Heart left ventricle (tissue), 16 donors: ENCODE results near the gene VRK1. TPM values are rescaled to one million over a fixed set of nuclear protein-coding genes. Genes with fewer than 3 reads are reported as not detected.

Experiments used
- ATAC-seq, 4 donors: fragments of 200-7000 bp; cut with Tn5 transposase; one replicate each; pipeline ENCODE4 v1.9.1; 2020 to 2022; ENCODE audit warnings: moderate library complexity in 4 of 4, mild to moderate bottlenecking in 3 of 4, moderate number of reproducible peaks in 1 of 4
- DNase-seq, 5 donors: peaks; one replicate each; pipeline ENCODE4 v3.0.0-alpha.2; 2020
- H3K27ac ChIP-seq, 12 donors: fragments of 200-600 bp; sonication (generic) in 4 of 12; one replicate each; pipeline versions ENCODE4 v1.5.0 to v1.8.0; 2016 to 2022; ENCODE audit warnings: mild to moderate bottlenecking in 2 of 12
- H3K27me3 ChIP-seq, 9 donors: fragments of 200-600 bp; sonication (generic) in 2 of 9; one replicate each; pipeline versions ENCODE4 v1.5.1 to v1.8.0; 2016 to 2022; ENCODE audit warnings: mild to moderate bottlenecking in 3 of 9
- H3K36me3 ChIP-seq, 9 donors: fragments of 200-600 bp; sonication (generic) in 2 of 9; one replicate each; pipeline versions ENCODE4 v1.5.0 to v1.8.0; 2018 to 2022; ENCODE audit warnings: mild to moderate bottlenecking in 2 of 9
- H3K4me1 ChIP-seq, 12 donors: fragments of 200-600 bp; sonication (generic) in 4 of 12; one replicate each; pipeline versions ENCODE4 v1.5.0 to v1.8.0; 2016 to 2022; ENCODE audit warnings: mild to moderate bottlenecking in 3 of 12
- H3K4me3 ChIP-seq, 12 donors: fragments of 200-600 bp; sonication (generic) in 4 of 12; one replicate each; pipeline versions ENCODE4 v1.5.0 to v1.8.0; 2017 to 2022; ENCODE audit warnings: mild to moderate bottlenecking in 9 of 12, moderate library complexity in 4 of 12
- H3K9me3 ChIP-seq, 12 donors: fragments of 200-600 bp; sonication (generic) in 4 of 12; one replicate each; pipeline versions ENCODE4 v1.5.0 to v1.8.0; 2016 to 2022; ENCODE audit warnings: mild to moderate bottlenecking in 1 of 12
- CTCF ChIP-seq, 12 donors: fragments of 200-600 bp; sonication (generic) in 4 of 12; IDR thresholded peaks; one replicate each; pipeline versions ENCODE4 v1.5.0 to v1.8.0; 2018 to 2022; ENCODE audit warnings: antibody characterized with exemption in 12 of 12, mild to moderate bottlenecking in 5 of 12
- POLR2A ChIP-seq, 2 donors: fragments of 450-650 bp; IDR thresholded peaks; one replicate each; pipeline ENCODE4 v1.6.1; 2017; ENCODE audit warnings: antibody characterized with exemption in 2 of 2, mild to moderate bottlenecking in 2 of 2, moderate library complexity in 2 of 2
- WGBS, 4 donors: extraction: QIAGEN DNeasy Blood & Tissue Kit in 2 of 4; methylation state at CpG; one replicate each; pipeline versions ENCODE4 v1.1.5 to v1.1.7; 2013 to 2018; 5-methylcytosine and 5-hydroxymethylcytosine counted together
- intact Hi-C, 10 donors: fragments of 100-400 bp; cut with DNase I; formaldehyde crosslinking; loops; one replicate each; pipeline versions ENCODE4 v1.11.1 to v1.14.2; 2022
- polyA plus RNA-seq, 2 donors: library from polyadenylated mRNA; stranded (reverse); fragments of 200-250 nt; gene quantifications; one replicate each; pipeline ENCODE4 v1.2.3, GENCODE V29; 2013
- total RNA-seq, 9 donors: library from RNA; depleted of rRNA in 2 of 9; stranded (reverse); fragments of >200 nt in 2 of 9; fragmentation: NEBNext Ultra II Directional in 3 of 9; extraction: Animal tissue kit (Norgen Biotek cat#: 25700) in 3 of 9; gene quantifications; one replicate each; pipeline versions ENCODE4 v1.1.0 to v1.2.4, GENCODE V29; 2016 to 2023
- donor health status: ischemic (EF 13 %, LVEDD 7.1; RV severe dilation, severe dysfunction).
- donor health status: healthy with polysubstance abuse.
- donor health status: DM: no; HTN: yes; CAD: no.
- donor health status: DM: no; HTN: no; CAD: no.
- donor health status: ischemic (EF 25% LVEDD 6.9; RV normal size, moderate dysfunction).
- donor health status: ischemic (EF 25% LVEDD 5.7; RV mildly dilated, moderate dysfunction).
- donor health status: healthy.
- donor health status: DM: yes; HTN: yes; CAD: no.
- donor health status: ischemic (EF 35%, LVEDD 5.7; RV mildly dilated, moderate dysfunction).
- donor health status: nonischemic (EF 11% LVEDD 7.7; RV severe dilation, severe dysfunction).
- donor health status: DM: yes; HTN: yes; CAD: no.
- donor health status: PGD.
- donor health status: ischemic (EF 29% LVEDD 5.4; RV normal size, mild dysfunction).
- donor health status: nonischemic (EF 23%, LVEDD 6.1; RV moderate dilation, normal function).

VRK1 gene
- total and polyA plus RNA-seq, 11 donors, result 3.6 to 10.4 (median 7.1) TPM

DNA sequence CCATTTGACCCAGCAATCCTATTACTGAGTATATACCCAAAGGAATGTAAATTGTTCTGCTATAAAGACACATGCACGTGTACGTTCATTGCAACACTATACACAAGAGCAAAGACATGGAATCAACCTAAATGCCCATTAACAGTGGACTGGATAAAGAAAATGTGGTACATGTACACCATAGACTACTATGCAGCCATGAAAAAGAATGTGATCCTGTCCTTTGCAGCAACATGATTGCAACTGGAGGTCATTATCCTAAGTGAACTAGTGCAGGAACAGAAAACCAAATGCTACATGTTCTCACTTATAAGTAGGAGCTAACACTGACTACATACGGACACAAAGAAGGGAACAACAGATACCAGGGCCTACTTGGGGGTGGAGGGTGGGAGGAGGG lies 45.7 kb upstream of the VRK1 start:
- Histone ChIP-seq H3K36me3 (no peaks in the 10 kb centered on the region), H3K9me3 (no peaks in the 10 kb centered on the region), H3K4me1 (no peaks in the 10 kb centered on the region), H3K27ac (no peak overlapping the region), H3K27me3 (peaks cover 0 to 31% (median 9%) of the 10 kb centered on the region in 9 donors), H3K4me3 (no peak overlapping the region)
- no peak for ATAC-seq
- intact Hi-C loops, result no loop called here
- no peak for TF ChIP-seq CTCF (IDR thresholded peaks at IDR 0.05)
- no peak for TF ChIP-seq POLR2A (IDR thresholded peaks at IDR 0.05)
- 55 to 71% (median 59%) methylated on average over 3 of the region's 3 CpGs for WGBS, 4 donors
- no peak for DNase-seq

DNA sequence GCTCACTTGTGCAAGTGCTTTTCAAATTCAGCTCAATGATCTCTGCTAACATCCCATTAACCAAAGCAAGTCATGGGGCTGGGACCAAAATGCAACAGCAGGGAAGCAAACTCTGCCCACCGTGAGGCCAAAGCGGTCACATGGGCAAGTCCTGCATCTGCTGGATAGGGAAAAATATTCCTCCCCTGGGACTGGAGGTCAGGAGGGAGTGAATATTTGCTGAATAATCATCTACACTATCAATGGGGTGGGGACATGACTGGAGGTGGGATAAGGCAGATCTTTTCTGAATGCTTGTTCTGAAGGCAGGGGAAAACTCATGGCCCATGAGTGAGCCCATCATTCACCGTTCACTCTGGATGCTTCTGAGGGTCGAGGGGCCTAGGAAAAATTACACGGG lies 45.1 kb upstream of the VRK1 start:
- H3K27me3 ChIP-seq, result peaks cover 0 to 27% (median 9%) of the 10 kb centered on the region in 9 donors
- ATAC-seq (no peak), DNase-seq (peak in 1 of 5 donors; percentile 3)
- H3K4me3 ChIP-seq, result no peak overlapping the region
- no peak overlapping the region for H3K27ac ChIP-seq
- no peak for TF ChIP-seq CTCF (IDR thresholded peaks at IDR 0.05)
- TF ChIP-seq POLR2A (IDR thresholded peaks at IDR 0.05), result no peak
- H3K36me3 ChIP-seq, result no peaks in the 10 kb centered on the region
- no peaks in the 10 kb centered on the region for H3K9me3 ChIP-seq
- intact Hi-C loops, result no loop called here
- H3K4me1 ChIP-seq, result no peaks in the 10 kb centered on the region
- WGBS, 4 donors, result 58 to 77% (median 74%) methylated on average over 5 of the region's 5 CpGs

GRCh38 chr14:96752594-96752993 lies 44.6 kb upstream of the VRK1 start:
- Histone ChIP-seq H3K9me3 (no peaks in the 10 kb centered on the region), H3K27ac (no peak overlapping the region), H3K4me1 (no peaks in the 10 kb centered on the region), H3K36me3 (no peaks in the 10 kb centered on the region), H3K27me3 (peaks cover 0 to 29% (median 12%) of the 10 kb centered on the region in 9 donors), H3K4me3 (no peak overlapping the region)
- ATAC-seq (no peak), DNase-seq (no peak)
- 83 to 86% (median 84%) methylated on average over 3 of the region's 3 CpGs for WGBS, 4 donors
- intact Hi-C loops, result no loop called here
- TF ChIP-seq POLR2A (IDR thresholded peaks at IDR 0.05) (no peak), CTCF (IDR thresholded peaks at IDR 0.05) (no peak)

DNA sequence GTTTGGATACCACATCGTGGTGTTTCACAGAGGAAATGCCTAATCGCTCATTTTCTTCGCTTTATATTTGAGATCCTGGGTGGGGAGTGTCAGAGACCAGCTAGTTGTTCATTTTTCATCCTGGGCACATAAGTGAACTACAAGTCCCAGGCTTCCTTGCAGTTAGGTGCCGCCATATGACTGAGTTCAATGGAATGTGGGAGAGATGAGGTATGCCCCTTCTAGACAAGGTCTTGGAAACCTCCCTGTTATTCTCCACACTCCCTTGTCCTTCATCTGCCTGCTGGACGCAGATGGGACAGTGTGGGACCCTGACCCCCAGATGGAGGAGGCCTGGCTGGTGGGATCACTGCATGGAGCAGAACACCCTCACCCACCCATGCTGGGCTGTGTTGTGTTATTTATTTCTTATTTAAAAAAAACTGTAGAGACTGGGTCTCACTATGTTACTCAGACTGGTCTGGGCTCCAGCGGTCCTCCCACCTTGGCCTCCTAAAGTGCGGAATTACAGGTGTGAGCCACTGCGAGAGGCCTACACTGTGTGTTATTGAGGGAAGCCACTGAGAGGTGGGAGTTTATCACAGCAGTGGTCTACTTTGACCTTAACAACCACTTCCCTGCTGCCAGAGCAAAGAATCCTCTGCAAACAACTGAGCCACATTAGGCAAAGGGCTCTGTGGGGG lies 42.9 kb upstream of the VRK1 start:
- H3K36me3 ChIP-seq, result no peaks in the 10 kb centered on the region
- peaks cover 0 to 21% (median 12%) of the 10 kb centered on the region in 9 donors for H3K27me3 ChIP-seq
- TF ChIP-seq CTCF (IDR thresholded peaks at IDR 0.05) (no peak), POLR2A (IDR thresholded peaks at IDR 0.05) (no peak)
- WGBS, 4 donors, result 88 to 93% (median 90%) methylated on average over 8 of the region's 8 CpGs
- H3K4me1 ChIP-seq, result no peaks in the 10 kb centered on the region
- no peaks in the 10 kb centered on the region for H3K9me3 ChIP-seq
- H3K27ac ChIP-seq, result no peak overlapping the region
- H3K4me3 ChIP-seq, result no peak overlapping the region
- intact Hi-C loops, result no loop called here
- ATAC-seq (no peak), DNase-seq (no peak)
